DMS53 treated with DMSO at 0.1 percent for 48 hours (cell line): Measurements from ENCODE around the gene ZNF138.

ENCODE experiments used
- DNase-seq: peaks from one replicate; lab custom pipeline; 2025; ENCODE audit not compliant: unreplicated experiment; lab: John Stamatoyannopoulos, UW

Gene ZNF138

GRCh38 chr7:64875258-64875657 is 81.0 kb downstream of the ZNF138 start:
- no peak for DNase-seq

GRCh38 chr7:64875658-64876406 is 81.6 kb downstream of the ZNF138 start:
- DNase-seq: no peak

GRCh38 chr7:64876792-64877713 is 82.8 kb downstream of the ZNF138 start:
- peak; percentile 80 for DNase-seq

GRCh38 chr7:64877714-64878610 is 83.7 kb downstream of the ZNF138 start:
- DNase-seq: no peak

- DNase-seq: peak; percentile 65
Observed at GRCh38 chr7:64878684-64879083, 84.5 kb downstream of the ZNF138 start.

- no peak for DNase-seq
Observed at GRCh38 chr7:64879086-64879730, 85.0 kb downstream of the ZNF138 start.

GRCh38 chr7:64879800-64880199 is 85.6 kb downstream of the ZNF138 start:
- DNase-seq: no peak

GRCh38 chr7:64880322-64881297 is 86.4 kb downstream of the ZNF138 start:
- DNase-seq: no peak

- DNase-seq: no peak
Observed at GRCh38 chr7:64881461-64882287, 87.4 kb downstream of the ZNF138 start.

- DNase-seq: peak; percentile 78
Observed at GRCh38 chr7:64882341-64883112, 88.3 kb downstream of the ZNF138 start.
